MM.1S (cell line): ENCODE results near the gene TRPM8.
"Not testable (repeated sequence)": the region's sequence is repeated elsewhere in the genome, so short reads cannot be mapped to it uniquely, and the experiment has no call there.

Experiments used
- DNase-seq: peaks from one replicate; pipeline ENCODE4 v3.0.0-alpha.2; 2015
- H2AFZ ChIP-seq: fragments of 300-600 bp; sonication (generic); 2 replicates; pipeline ENCODE4 v1.6.0; 2016; ENCODE audit warnings: antibody characterized with exemption, low read length
- H3F3A ChIP-seq: fragments of 300-600 bp; sonication (generic); 2 replicates; pipeline ENCODE4 v1.6.1; 2016; ENCODE audit warnings: mild to moderate bottlenecking, antibody characterized with exemption, low read length, moderate library complexity, mixed read lengths; ENCODE audit not compliant: insufficient read depth
- H3K27ac ChIP-seq: fragments of 300-600 bp; sonication (generic); 2 replicates; pipeline ENCODE4 v1.5.1; 2016; ENCODE audit warnings: mild to moderate bottlenecking, low read length
- H3K27me3 ChIP-seq: fragments of 300-600 bp; sonication (generic); replicated peaks from 2 replicates; pipeline ENCODE4 v1.6.0; 2016; ENCODE audit warnings: low read length; ENCODE audit not compliant: insufficient read depth
- H3K36me3 ChIP-seq: fragments of 300-600 bp; sonication (generic); replicated peaks from 2 replicates; pipeline ENCODE4 v1.6.1; 2016; ENCODE audit warnings: mild to moderate bottlenecking, low read length, mixed read lengths; ENCODE audit not compliant: insufficient read depth
- H3K4me1 ChIP-seq: fragments of 300-600 bp; sonication (generic); 2 replicates; pipeline ENCODE4 v1.6.1; 2016; ENCODE audit warnings: low read length, mixed read lengths
- H3K4me2 ChIP-seq: fragments of 300-600 bp; sonication (generic); 2 replicates; pipeline ENCODE4 v1.6.0; 2016; ENCODE audit warnings: low read depth, low read length
- H3K4me3 ChIP-seq: fragments of 300-600 bp; sonication (generic); 2 replicates; pipeline ENCODE4 v1.5.1; 2016; ENCODE audit warnings: low read length, mixed read lengths
- H3K79me2 ChIP-seq: fragments of 300-600 bp; sonication (generic); 2 replicates; pipeline ENCODE4 v1.6.1; 2016; ENCODE audit warnings: mixed run types, low read length, mixed read lengths
- H3K9ac ChIP-seq: fragments of 300-600 bp; sonication (generic); 2 replicates; pipeline ENCODE4 v1.6.1; 2016; ENCODE audit warnings: low read length, mixed read lengths
- H3K9me2 ChIP-seq: fragments of 300-600 bp; sonication (generic); replicated peaks from 2 replicates; pipeline ENCODE4 v1.6.1; 2016; ENCODE audit warnings: mild to moderate bottlenecking, low read length, mixed read lengths; ENCODE audit not compliant: insufficient read depth
- H3K9me3 ChIP-seq: fragments of 300-600 bp; sonication (generic); replicated peaks from 2 replicates; pipeline ENCODE4 v1.6.1; 2016; ENCODE audit warnings: mild to moderate bottlenecking, low read length, mixed read lengths; ENCODE audit not compliant: insufficient read depth
- H4K20me1 ChIP-seq: fragments of 300-600 bp; sonication (generic); 2 replicates; pipeline ENCODE4 v1.6.1; 2016; ENCODE audit warnings: mild to moderate bottlenecking, low read length, moderate library complexity, mixed read lengths; ENCODE audit not compliant: insufficient read depth
- EZH2 ChIP-seq: fragments of 300-600 bp; sonication (generic); optimal IDR thresholded peaks from 2 replicates; pipeline ENCODE3; 2017; ENCODE audit warnings: low read depth, mild to moderate bottlenecking, antibody characterized with exemption, low read length, mixed read lengths
- EZH2phosphoT487 ChIP-seq: fragments of 300-600 bp; sonication (generic); IDR thresholded peaks from 2 replicates; pipeline ENCODE4 v1.6.1; 2018; ENCODE audit warnings: antibody characterized with exemption, low read length
- TF ChIP-seq, protein P1 (sequence below): fragments of 300-600 bp; sonication (generic); IDR thresholded peaks from 2 replicates; pipeline ENCODE4 v1.5.1; 2016; ENCODE audit warnings: antibody characterized with exemption, low read length, mixed read lengths

The TRPM8 gene

DNA sequence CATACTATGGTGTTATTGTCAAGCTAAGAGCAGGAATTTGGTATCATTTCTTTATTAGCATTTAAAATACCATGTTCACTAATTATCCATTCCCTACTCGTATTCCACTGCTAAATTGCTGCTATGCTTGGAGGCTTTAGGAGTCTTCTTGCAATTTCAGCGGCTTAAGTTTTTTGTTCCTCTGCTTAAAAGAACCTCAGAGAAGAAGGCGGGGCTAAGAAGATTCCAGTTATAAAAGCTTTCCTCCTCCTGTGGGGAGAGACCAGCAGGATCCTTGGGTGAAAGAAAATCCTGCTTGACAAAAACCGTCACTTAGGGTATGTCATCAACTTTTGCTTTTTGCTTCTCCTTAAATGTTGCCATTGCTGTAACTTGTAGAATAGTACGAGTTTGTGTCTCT lies at the start of gene TRPM8:
Gene TRPM8, plus strand, starts transcription at position 258 of the 400 bp plus-strand sequence. CDS start 9,165 bp downstream, outside the sequence.
- Histone ChIP-seq H3K9me3 (no peaks in the 10 kb centered on the region), H3K79me2 (no peaks in the 10 kb centered on the region), H3K27me3 (no peaks in the 10 kb centered on the region), H3K27ac (no peak within 1 kb of the TSS), H4K20me1 (no peaks in the 10 kb centered on the region), H3K4me3 (no peak within 1 kb of the TSS), H2AFZ (no peak within 1 kb of the TSS), H3K9ac (no peak within 1 kb of the TSS), H3F3A (no peaks in the 10 kb centered on the region), H3K4me1 (0 out of 2 replicates have a peak, but pooled peaks cover 4% of the 10 kb centered on the region), H3K9me2 (no peaks in the 10 kb centered on the region), H3K4me2 (no peak within 1 kb of the TSS), H3K36me3 (no peaks in the 10 kb centered on the region)
- TF ChIP-seq EZH2phosphoT487 (no peak), EZH2 (no peak)
- TF ChIP-seq, protein P1, sequence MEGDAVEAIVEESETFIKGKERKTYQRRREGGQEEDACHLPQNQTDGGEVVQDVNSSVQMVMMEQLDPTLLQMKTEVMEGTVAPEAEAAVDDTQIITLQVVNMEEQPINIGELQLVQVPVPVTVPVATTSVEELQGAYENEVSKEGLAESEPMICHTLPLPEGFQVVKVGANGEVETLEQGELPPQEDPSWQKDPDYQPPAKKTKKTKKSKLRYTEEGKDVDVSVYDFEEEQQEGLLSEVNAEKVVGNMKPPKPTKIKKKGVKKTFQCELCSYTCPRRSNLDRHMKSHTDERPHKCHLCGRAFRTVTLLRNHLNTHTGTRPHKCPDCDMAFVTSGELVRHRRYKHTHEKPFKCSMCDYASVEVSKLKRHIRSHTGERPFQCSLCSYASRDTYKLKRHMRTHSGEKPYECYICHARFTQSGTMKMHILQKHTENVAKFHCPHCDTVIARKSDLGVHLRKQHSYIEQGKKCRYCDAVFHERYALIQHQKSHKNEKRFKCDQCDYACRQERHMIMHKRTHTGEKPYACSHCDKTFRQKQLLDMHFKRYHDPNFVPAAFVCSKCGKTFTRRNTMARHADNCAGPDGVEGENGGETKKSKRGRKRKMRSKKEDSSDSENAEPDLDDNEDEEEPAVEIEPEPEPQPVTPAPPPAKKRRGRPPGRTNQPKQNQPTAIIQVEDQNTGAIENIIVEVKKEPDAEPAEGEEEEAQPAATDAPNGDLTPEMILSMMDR, result no peak
- no peak for DNase-seq

DNA sequence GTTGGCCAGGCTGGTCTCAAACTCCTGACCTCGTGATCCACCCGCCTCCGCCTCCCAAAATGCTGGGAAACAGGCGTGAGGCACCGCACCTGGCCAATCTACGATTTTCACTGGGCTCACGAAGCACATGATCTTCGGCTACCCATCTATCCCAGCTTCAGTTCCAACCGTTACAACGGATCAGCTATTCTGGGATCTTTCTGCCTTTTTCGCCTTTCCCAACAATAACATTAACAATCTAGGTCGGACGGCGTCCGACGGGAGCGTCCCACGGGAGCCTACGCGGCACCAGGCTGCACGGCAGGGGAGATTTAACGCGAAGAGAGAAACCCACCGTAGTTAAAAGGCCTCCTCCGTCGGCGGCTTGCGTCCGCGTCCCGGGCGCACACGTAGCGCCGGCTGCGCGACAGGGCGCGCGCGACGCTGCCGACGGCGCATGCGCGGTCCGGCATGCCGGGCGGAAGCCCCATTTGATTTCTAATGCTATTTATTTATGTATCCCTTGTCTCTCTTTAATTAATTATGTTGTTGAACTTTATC lies 49.1 kb upstream of the TRPM8 start, which contains the start of gene MSL3B:
Gene MSL3B, minus strand, starts transcription at position 394 of the 540 bp plus-strand sequence.
- Histone ChIP-seq H3K27ac (no peak within 1 kb of the TSS), H3K27me3 (no peaks in the 10 kb centered on the region), H3K4me3 (peak within 1 kb of the TSS; percentile 70), H3F3A (no peaks in the 10 kb centered on the region), H3K36me3 (no peaks in the 10 kb centered on the region), H4K20me1 (no peaks in the 10 kb centered on the region), H3K9me3 (no peaks in the 10 kb centered on the region), H3K9me2 (no peaks in the 10 kb centered on the region), H3K4me1 (no peaks in the 10 kb centered on the region), H2AFZ (peak within 1 kb of the TSS; percentile 77), H3K9ac (peak within 1 kb of the TSS; percentile 53; the same call in 1 of the 2 replicates), H3K4me2 (peak within 1 kb of the TSS; percentile 64), H3K79me2 (no peaks in the 10 kb centered on the region)
- peak; percentile 72 for DNase-seq
- TF ChIP-seq EZH2phosphoT487, result no peak
- no peak for TF ChIP-seq EZH2
- TF ChIP-seq, protein P1, result no peak

DNA sequence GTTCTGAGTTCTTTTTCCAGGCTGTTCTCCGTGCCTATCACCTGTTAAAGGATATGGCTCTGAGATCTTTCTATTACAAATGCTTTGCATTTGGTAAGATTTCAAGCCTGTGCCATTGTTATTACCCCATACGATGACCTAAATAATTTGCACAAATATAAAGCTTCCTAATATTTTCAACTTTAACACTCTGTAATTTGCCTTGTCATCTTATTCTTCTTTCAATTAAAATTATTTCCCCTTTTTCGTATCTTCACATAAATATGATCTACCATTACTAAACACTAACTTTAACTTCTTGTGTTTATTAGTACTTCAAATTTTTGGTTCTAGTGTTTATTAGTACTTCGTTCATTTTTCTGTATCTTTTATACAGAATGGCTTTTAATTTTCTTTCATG lies 45.7 kb upstream of the TRPM8 start:
- H3K27me3 ChIP-seq, result no peaks in the 10 kb centered on the region
- no peaks in the 10 kb centered on the region for H3K9me2 ChIP-seq
- no peaks in the 10 kb centered on the region for H4K20me1 ChIP-seq
- H3K4me2 ChIP-seq, result no peak overlapping the region
- H3K36me3 ChIP-seq, result no peaks in the 10 kb centered on the region
- no peaks in the 10 kb centered on the region for H3K9me3 ChIP-seq
- H2AFZ ChIP-seq, result no peak overlapping the region
- no peak overlapping the region for H3K4me3 ChIP-seq
- H3K9ac ChIP-seq, result no peak overlapping the region
- H3F3A ChIP-seq, result no peaks in the 10 kb centered on the region
- H3K27ac ChIP-seq, result no peak overlapping the region
- no peaks in the 10 kb centered on the region for H3K4me1 ChIP-seq
- no peak for DNase-seq
- TF ChIP-seq, protein P1, result no peak
- TF ChIP-seq EZH2 (no peak), EZH2phosphoT487 (no peak)
- no peaks in the 10 kb centered on the region for H3K79me2 ChIP-seq

DNA sequence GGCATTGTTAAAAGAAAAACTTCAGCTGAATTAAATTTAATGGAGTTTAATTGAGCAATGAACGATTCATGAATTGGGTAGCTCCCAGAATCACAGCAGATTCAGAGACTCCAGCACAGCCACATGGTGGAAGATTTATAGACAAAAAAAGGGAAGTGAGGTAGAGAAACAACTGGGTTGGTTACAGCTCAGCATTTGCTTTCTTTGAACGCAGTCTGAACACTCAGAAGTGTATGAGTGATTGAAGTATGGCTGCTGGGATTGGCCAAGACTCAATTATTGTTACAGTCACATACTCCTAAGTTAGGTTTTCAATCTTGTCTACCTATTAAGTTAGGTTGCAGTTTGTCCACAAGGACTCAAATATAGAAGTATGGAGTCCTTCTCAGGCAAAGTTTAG lies 45.0 kb upstream of the TRPM8 start:
- not testable (repeated sequence) for H3F3A ChIP-seq, H3K27ac ChIP-seq, H3K27me3 ChIP-seq, H4K20me1 ChIP-seq, H3K36me3 ChIP-seq, H3K4me2 ChIP-seq, H3K4me1 ChIP-seq, DNase-seq, H3K9ac ChIP-seq, H3K9me2 ChIP-seq, H3K4me3 ChIP-seq, H2AFZ ChIP-seq, H3K9me3 ChIP-seq, H3K79me2 ChIP-seq
